Measurements from ENCODE around the gene ZNF618.

DNA sequence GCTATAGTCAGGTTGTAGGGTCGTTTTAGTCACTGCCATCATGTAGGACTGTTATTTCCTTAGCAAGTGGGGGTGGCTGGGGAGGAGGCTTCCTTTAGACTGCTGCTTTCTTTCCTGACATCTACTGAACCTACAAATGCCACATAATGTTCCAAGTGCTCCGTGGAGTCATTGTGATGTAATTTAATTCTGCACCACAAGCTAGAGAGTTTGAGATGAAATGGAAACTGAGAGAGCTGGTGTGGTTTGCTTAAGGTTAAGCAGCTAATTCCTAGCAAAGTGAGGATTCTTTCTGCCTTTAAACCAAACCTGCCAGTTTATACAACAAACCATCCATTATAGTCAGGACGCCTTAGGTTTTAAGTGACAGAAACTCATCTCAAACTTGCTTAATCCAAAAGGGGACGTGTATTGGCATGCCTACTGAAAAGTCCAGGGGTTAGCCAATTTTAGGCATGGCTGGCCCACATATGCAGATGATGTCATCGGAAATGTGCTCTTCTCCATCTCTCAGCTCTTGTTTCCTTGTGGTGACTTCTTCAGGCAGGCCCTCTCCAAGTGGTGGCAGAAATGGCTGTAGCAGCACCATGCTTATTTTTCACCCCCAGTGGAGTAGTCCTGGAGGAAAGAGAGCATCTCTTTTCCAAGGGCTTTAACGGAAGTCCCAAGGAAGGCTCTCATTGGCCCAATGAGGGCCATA is 30.5 kb downstream of the ZNF618 start:
- TF ChIP-seq, protein P1, sequence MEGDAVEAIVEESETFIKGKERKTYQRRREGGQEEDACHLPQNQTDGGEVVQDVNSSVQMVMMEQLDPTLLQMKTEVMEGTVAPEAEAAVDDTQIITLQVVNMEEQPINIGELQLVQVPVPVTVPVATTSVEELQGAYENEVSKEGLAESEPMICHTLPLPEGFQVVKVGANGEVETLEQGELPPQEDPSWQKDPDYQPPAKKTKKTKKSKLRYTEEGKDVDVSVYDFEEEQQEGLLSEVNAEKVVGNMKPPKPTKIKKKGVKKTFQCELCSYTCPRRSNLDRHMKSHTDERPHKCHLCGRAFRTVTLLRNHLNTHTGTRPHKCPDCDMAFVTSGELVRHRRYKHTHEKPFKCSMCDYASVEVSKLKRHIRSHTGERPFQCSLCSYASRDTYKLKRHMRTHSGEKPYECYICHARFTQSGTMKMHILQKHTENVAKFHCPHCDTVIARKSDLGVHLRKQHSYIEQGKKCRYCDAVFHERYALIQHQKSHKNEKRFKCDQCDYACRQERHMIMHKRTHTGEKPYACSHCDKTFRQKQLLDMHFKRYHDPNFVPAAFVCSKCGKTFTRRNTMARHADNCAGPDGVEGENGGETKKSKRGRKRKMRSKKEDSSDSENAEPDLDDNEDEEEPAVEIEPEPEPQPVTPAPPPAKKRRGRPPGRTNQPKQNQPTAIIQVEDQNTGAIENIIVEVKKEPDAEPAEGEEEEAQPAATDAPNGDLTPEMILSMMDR (IDR thresholded peaks at IDR 0.05; ENCODE audit: low read depth, low read length, poor library complexity, severe bottlenecking): no peak
- no peak for TF ChIP-seq EZH2phosphoT487 (IDR thresholded peaks at IDR 0.05; ENCODE audit: borderline replicate concordance, low read length)
